Astrocyte of the spinal cord (primary cell): Measurements from ENCODE around the gene GPR37L1.
"Not testable (repeated sequence)": the region's sequence is repeated elsewhere in the genome, so short reads cannot be mapped to it uniquely, and the experiment has no call there.

Experiments used
- DNase-seq: peaks from one replicate; pipeline ENCODE4 v3.0.0; 2011; ENCODE audit warnings: low read depth, low spot score
- H3K4me3 ChIP-seq: 2 replicates; pipeline ENCODE4 v1.5.1; 2011; ENCODE audit warnings: low read depth, mild to moderate bottlenecking, low read length, moderate library complexity
- in situ Hi-C: cut with HindIII; loops from 2 replicates; pipeline ENCODE4 v1.10.0; 2017; ENCODE audit warnings: low sequenced_read_pairs
- TF ChIP-seq, protein P1 (sequence below): IDR thresholded peaks from 2 replicates; pipeline ENCODE4 v1.5.1; 2012; ENCODE audit warnings: low read depth, mild to moderate bottlenecking, low read length, inconsistent platforms

GPR37L1 gene

DNA sequence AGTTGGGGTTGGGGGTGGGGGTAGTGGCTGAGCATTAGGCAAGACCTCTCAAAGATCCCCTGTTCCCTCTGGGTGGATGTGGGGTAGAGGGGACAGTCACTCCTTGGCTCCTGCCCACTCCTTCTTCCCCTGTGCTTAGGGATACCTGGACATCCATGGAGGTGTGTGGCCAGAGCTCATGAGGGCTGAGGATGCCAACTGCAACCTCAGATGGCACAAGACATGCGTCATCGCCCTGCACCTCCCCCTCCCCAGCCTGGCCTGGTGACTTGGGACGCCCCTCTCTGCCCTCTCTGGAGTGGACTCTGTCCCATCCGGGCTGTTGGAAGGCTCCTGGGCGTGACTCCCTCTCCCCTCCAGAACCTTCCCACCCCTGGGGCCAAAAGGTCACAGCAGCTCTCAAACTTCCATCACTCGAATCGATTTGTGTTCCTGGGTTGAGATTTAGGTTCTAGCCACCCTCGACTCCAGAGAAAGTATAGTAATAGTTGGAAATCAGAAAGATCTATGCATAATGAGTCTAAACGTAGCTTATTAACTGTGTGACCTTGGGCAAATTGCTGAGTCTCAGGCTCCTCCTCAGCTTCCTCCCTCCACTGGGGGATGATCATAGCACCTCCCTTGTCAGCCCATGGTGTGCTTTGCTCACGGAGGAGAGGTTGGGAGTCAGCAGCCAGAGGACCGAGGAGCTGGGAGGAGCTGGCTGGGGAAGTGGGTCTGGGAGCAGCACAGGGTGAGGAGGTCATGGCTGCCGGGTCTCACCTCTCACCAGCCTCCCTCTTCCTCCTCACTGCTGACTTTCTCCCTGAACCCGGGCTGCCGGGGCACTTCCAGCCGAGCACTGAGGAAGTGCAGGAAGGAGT lies 39.9 kb downstream of the GPR37L1 start:
- in situ Hi-C loops = no loop called here
- DNase-seq = no peak
- no peak overlapping the region for H3K4me3 ChIP-seq
- TF ChIP-seq, protein P1, sequence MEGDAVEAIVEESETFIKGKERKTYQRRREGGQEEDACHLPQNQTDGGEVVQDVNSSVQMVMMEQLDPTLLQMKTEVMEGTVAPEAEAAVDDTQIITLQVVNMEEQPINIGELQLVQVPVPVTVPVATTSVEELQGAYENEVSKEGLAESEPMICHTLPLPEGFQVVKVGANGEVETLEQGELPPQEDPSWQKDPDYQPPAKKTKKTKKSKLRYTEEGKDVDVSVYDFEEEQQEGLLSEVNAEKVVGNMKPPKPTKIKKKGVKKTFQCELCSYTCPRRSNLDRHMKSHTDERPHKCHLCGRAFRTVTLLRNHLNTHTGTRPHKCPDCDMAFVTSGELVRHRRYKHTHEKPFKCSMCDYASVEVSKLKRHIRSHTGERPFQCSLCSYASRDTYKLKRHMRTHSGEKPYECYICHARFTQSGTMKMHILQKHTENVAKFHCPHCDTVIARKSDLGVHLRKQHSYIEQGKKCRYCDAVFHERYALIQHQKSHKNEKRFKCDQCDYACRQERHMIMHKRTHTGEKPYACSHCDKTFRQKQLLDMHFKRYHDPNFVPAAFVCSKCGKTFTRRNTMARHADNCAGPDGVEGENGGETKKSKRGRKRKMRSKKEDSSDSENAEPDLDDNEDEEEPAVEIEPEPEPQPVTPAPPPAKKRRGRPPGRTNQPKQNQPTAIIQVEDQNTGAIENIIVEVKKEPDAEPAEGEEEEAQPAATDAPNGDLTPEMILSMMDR = no peak

DNA sequence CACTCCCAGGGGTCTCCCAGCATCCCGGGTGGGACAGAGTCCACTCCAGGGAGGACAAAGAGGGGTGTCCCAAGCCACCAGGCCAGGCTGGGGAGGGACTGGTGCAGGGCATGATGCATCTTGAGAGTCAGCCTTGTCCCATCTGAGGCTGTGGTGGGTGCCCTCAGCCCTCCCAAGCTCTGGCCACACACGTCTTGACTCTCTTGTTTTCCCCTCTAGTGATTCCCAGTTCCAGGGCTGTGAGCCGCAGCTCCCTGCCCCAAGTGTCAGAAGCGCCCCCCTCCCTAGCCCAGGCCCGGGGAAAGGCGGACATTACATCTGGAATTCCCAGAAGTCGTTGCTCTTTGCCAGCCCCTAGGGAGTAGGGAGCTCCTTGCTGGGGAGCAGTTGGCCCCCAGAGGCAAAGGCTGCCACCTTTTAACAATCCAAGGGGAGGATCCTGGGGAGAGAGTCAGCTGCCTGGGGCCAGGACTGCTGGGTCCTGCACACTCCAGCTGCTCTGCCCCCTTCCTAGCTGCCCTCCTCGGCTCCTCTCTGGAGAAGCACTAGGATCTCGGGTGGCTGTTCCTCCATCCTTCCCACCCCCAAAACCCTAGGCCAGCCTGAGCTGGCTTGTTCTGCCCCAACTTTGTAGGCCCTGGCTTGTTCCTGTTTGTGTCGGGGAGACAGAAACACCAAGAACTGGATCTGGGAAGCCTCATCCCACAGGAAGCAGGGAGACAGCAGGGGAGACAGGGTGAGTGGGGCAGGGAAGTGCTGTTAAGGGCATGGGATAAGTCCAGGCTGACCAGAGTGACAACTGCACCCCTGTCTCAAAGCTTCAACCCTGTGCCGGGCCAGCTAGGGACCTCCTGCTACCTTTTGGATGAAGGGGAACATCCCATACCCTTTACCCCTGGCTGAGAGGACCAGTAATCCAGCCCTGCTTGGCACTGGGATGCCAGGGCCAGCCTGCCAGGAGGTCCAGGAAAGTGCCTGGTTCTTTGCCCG lies 40.9 kb downstream of the GPR37L1 start:
- in situ Hi-C loops = no loop called here
- TF ChIP-seq, protein P1 = no peak
- DNase-seq = no peak
- H3K4me3 ChIP-seq = no peak overlapping the region

DNA sequence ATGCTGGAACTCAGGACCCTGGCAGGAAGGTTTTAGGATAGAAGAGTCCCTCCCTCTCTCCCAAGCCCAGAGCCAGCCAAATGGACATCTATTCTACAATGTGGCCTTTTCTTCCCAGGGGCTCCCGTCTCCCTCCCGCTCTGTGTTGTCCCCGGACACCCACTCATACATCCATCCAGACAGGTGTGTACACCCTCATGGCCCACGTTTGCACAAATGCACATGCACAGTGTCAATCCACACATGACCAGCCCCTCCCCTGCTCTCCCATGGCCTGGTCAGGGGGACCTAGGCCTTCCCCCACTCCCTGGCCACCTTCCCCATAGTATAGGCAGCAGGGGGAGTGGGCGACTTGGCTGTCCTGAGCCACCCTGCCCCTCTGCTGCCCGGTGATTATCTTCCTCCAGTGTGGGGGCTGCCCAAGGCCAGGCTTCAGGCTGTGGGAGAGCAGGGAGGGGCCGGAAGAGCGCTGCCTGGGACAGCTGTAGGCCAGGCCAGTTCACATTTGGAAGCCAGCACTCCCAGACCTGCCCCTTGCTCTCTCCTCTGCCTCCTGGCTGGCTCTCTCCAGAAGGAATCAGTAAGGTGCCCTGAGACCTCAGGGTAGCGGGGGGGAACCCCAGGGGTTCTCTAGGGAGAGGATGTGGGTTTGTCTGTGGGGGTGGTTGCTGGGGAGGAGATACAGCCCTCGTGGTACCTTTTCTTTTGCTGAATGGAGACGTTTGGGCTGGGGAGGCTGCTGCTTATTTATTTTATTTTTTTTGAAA lies 41.7 kb downstream of the GPR37L1 start:
- H3K4me3 ChIP-seq = no peak overlapping the region
- in situ Hi-C loops = no loop called here
- TF ChIP-seq, protein P1 = no peak
- DNase-seq = no peak

- TF ChIP-seq, protein P1 = no peak
- in situ Hi-C loops = no loop called here
- no peak overlapping the region for H3K4me3 ChIP-seq
- no peak for DNase-seq
These were observed 42.7 kb downstream of the GPR37L1 start for GRCh38 chr1:202165267-202165941.

DNA sequence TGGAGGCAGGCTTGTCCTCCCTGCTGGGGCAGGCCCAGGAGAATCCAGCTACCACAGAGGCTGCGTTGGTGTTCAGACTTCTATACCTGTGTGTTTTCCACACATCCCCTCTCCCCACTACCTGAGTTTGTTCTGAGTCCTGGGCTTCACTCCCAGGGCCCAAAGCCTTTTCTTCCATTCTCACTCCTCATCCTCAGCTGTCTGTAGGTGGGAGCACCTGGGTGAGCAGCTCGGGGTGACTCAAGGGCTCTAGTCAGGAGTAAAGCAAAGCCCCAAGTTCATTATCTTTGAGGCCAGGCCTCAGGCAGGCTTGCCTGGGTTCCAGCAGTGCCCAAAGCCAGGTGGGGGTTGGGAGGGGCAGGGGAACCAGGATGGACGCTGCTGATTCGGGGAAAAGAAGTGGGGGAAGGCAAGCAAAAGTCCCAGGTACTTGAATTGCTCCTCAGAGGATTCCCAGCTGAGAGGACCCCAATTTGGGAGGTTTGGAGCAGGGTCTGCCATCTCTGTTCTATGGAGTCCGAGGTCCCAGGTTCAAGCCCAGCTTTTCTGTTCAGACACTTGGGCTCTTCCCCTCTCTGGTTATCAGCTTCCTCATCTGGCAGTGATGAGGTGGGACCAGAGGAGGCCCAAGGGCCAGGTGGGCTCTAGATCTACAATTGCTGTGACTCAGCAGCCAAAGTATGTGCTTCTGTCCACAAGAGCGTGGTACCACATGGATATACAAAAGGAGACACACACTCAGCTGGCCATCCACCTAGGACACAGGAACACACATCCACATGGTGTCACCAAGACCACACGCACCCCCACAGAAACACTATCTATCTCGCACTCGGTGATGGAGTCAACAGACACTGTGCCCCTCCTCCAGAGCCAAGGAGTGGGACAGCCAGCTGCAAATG lies 43.5 kb downstream of the GPR37L1 start:
- TF ChIP-seq, protein P1 = no peak
- in situ Hi-C loops = no loop called here
- no peak for DNase-seq
- no peak overlapping the region for H3K4me3 ChIP-seq

GRCh38 chr1:202167054-202167453 lies 44.3 kb downstream of the GPR37L1 start:
- H3K4me3 ChIP-seq, in situ Hi-C loops, DNase-seq: not testable (repeated sequence)
